ENCODE data around the gene XCL2. TPM values are rescaled to one million over a fixed set of nuclear protein-coding genes. Genes with fewer than 3 reads are reported as not detected.

The XCL2 gene
- total and polyA plus RNA-seq, 2 of the 8 experiments (the other 6 are each of a cell fraction or from before 2014, with no cell fraction given) = not detected

DNA sequence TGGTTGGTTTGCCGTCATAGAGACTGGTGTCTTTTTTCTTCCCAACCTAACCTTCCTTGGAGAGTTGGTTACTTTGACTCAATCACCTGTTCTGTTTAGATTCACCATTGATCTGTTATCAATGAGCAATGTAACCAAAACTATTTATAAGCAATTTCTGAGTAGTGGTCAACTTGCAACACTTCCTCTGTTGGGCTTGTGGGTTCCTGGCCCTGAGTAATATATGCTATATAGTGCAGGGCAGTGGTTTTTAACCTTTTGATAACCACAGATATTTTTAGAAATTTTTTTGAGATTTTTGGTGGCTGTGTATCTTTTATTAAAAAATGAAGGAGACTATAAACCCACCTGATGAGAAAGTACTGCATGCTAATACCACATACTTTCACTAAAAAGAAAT, 23.2 kb upstream of the XCL2 start:
- ChIA-PET CTCF (ENCODE audit: partially characterized antibody) (interaction anchor here (0.9 to 1.6 kb wide), 3 partner anchors 12 to 115 kb away, joined by 3 to 6 read pairs (median 4); no protein-coding TSS in a partner anchor), POLR2A (ENCODE audit: partially characterized antibody) (no interaction called here)
- Histone ChIP-seq H3K18ac (ENCODE audit: extremely low read depth, low read length) (no peak overlapping the region), H2BK120ac (replicated peaks; ENCODE audit: low read depth, low read length) (no peak overlapping the region), H3K4me1 (replicated peaks in 1 of 4; ENCODE audit: control insufficient read depth in 3 of 4, insufficient read depth in 4 of 4, low read length in 3 of 4) (peaks cover 0 to 2% (median 0%) of the 10 kb centered on the region in 4 experiments; a peak in 1 of 7 replicates), H2BK5ac (ENCODE audit: low read depth, low read length) (no peak overlapping the region), H3K23me2 (ENCODE audit: low read depth, low read length) (no peaks in the 10 kb centered on the region), H2BK20ac (ENCODE audit: low read length) (no peak overlapping the region), H3K36me3 (ENCODE audit: control insufficient read depth in 2 of 4, insufficient read depth in 4 of 4, low read length in 3 of 4) (no peaks in the 10 kb centered on the region), H3K23ac (ENCODE audit: insufficient read length) (no peak overlapping the region), H3K4me2 (ENCODE audit: insufficient read depth in 1 of 2, low read depth in 2 of 2, low read length in 2 of 2) (no peak overlapping the region), H4K20me1 (replicated peaks in 1 of 2; ENCODE audit: control insufficient read depth in 1 of 2, insufficient read depth in 2 of 2, low read length in 2 of 2) (no peaks in the 10 kb centered on the region), H3K9ac (replicated peaks in 1 of 4; ENCODE audit: extremely low read depth in 1 of 4, low read depth in 3 of 4, low read length in 3 of 4) (no peak overlapping the region), H2BK12ac (ENCODE audit: low read depth, low read length) (no peak overlapping the region), H3K14ac (ENCODE audit: insufficient read length) (no peak overlapping the region), H4K5ac (ENCODE audit: insufficient read length, low read depth, low read length) (no peak overlapping the region), H2AK5ac (ENCODE audit: low read depth, low read length) (no peak overlapping the region), H3K56ac (replicated peaks; ENCODE audit: insufficient read length, low read depth, low read length) (no peak overlapping the region), H3K27ac (ENCODE audit: low read depth, low read length) (no peak overlapping the region), H3K4ac (replicated peaks; ENCODE audit: insufficient read length, low read depth, low read length) (no peak overlapping the region), H3K79me1 (ENCODE audit: low read depth, low read length) (no peaks in the 10 kb centered on the region), H4K8ac (ENCODE audit: extremely low read depth, insufficient read depth, low read length) (no peak overlapping the region), H4K91ac (replicated peaks; ENCODE audit: insufficient read length, low read length) (no peak overlapping the region), H2BK15ac (ENCODE audit: low read length) (no peak overlapping the region), H2AFZ (ENCODE audit: low read length) (no peak overlapping the region), H3K79me2 (ENCODE audit: control insufficient read depth in 1 of 2, insufficient read depth in 2 of 2, low read length in 2 of 2) (no peaks in the 10 kb centered on the region), H3K9me3 (ENCODE audit: insufficient read depth in 2 of 2, low read depth in 1 of 2, low read length in 1 of 2) (no peaks in the 10 kb centered on the region), H3K4me3 (ENCODE audit: extremely low read depth in 1 of 4, insufficient read depth in 2 of 4, low read depth in 3 of 4, low read length in 4 of 4) (no peak overlapping the region), H3K27me3 (replicated peaks in 1 of 4; ENCODE audit: control insufficient read depth in 3 of 4, extremely low read depth in 1 of 4, insufficient read depth in 3 of 4, low read length in 3 of 4) (no peaks in the 10 kb centered on the region)
- TF ChIP-seq POLR2A (IDR thresholded peaks at IDR 0.05; ENCODE audit: control extremely low read depth in 1 of 2, low read depth in 2 of 2, low read length in 2 of 2) (no peak), HDAC2 (IDR thresholded peaks at IDR 0.05; ENCODE audit: borderline replicate concordance in 1 of 2, low read depth in 2 of 2, low read length in 2 of 2) (no peak), NRF1 (IDR thresholded peaks at IDR 0.05; ENCODE audit: low read depth, low read length) (no peak), EP300 (IDR thresholded peaks at IDR 0.05; ENCODE audit: borderline replicate concordance in 1 of 2, low read depth in 2 of 2, low read length in 2 of 2) (no peak), CTBP2 (IDR thresholded peaks at IDR 0.05; ENCODE audit: borderline replicate concordance, insufficient read depth, insufficient read length, low read length) (no peak), TAF7 (optimal IDR thresholded peaks at IDR 0.05; ENCODE audit: borderline replicate concordance, low read depth, low read length) (no peak), BCL11A (IDR thresholded peaks at IDR 0.05; ENCODE audit: low read depth in 2 of 2, low read length in 2 of 2) (no peak), EZH2 (IDR thresholded peaks at IDR 0.05; ENCODE audit: low read depth, low read length, severe bottlenecking) (no peak)
- 87% methylated on average over 1 of the region's 1 CpG; no CpG with 5 or more reads in 1 of the 2 experiments for WGBS, 2 experiments (ENCODE audit: extremely low coverage in 1 of 2, insufficient coverage in 1 of 2, insufficient read length in 1 of 2, insufficient replicate concordance in 2 of 2, low coverage in 1 of 2, low lambda C conversion rate in 2 of 2, missing lambda C conversion rate in 1 of 2)
- FAIRE-seq = no peak
- DNase-seq (ENCODE audit: low read depth in 1 of 2, low spot score in 2 of 2) = no peak
